GM19025 (cell line): Measurements from ENCODE around the gene RXFP2.

Experiments used
- ATAC-seq: cut with Tn5 transposase; IDR thresholded peaks from one replicate; pipeline ENCODE4 v1.9.1; 2021; ENCODE audit warnings: mild to moderate bottlenecking, low read depth, moderate library complexity; ENCODE audit not compliant: unreplicated experiment

RXFP2 gene

DNA sequence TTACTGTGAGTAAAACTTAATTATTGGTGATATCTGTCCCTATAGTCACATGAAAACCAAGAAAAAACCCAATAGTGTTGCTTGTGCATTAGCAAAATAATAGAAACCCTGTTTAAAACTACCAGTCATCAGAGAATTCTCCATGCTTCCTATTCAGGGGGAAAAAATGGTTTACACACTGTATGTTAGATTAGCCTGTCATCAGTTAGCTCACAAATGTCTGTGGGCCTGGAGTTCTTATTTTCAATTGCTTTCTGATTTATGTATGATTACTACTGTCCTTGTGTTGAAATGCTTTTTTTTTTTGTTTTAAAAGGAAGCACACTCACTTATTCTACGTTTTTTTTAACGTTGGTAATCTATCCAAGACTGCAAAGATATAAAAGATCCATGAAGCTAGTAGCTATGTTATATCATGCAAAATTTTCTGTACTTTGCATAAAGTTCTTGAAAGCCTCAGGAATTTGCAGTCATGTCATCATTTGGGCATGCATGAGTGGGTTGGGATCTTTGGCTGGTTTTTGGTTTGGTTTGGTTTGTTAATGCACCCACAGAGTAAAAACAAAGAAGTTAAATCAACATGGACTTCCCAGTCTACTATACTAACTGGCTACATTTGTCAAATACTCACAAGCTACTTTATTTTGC, 25.9 kb downstream of the RXFP2 start:
- no peak for ATAC-seq

DNA sequence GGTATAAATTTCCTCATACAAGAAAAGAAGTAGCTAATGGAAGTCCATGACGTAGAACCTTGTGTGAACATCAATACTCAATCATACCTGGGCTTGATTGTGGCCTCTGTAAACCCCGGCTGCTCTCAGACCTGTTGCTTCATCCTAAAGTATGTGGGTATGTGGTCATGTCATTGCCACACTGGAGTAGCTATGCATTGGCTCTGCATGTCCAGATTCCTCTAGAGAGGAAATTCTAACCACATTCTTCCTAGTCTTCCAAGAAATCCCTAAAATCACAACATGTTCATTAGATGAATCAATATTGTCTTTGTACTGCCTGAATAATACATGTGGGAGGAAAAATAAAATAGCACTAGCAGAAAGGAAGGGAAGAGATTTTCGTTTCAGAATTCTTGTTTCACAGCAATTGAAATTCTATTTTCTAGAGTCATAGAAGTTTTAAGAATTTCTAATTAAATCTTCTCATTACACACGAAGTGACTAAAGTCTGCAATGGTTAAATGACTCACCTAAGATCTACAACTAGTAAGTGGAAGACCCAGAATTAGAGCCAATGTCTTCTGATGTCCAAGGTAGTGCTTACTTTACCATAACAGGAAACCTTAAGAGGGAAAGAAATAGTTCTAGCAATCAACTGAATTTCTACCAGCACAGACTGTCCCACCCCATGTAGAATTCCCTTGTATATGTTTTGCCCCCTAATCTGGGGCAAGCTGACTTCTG, 28.0 kb downstream of the RXFP2 start:
- no peak for ATAC-seq

DNA sequence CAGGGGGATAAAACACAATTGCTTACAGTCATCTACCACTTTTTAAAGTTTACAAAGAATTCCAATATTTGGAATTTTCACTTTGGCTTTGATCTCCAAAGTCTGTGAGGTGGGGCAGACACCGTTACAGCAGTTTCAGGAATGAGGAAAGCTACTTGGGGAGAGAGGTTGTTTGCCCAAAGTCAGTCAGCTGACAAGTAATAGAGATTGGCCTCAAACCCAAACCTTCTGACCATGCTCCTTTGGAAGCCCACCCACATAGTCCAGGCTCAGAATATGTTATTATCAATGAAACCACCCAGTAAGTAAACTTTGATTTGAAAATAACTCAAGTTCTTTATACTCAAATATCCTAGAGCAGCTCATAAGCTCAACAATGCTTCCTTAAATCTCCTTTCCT, 29.0 kb downstream of the RXFP2 start:
- no peak for ATAC-seq

DNA sequence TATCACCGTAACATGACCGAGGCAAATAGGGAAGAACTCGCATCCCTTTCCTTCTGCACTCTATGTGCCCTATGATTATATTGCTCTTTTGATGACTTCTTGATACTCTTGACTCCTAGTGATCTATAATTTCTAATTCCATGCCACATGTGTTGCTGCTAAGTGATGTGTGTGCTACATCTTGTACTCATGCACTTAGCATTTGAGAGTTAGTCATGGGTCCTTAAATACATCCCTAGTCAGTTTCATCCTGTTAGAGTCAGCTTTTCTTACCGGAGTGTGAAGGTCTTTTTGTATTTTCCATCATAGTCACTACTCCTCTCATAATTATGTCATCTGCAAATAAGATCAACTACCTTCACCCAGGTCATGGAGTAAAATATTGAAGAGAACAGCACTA, 30.2 kb downstream of the RXFP2 start:
- no peak for ATAC-seq

DNA sequence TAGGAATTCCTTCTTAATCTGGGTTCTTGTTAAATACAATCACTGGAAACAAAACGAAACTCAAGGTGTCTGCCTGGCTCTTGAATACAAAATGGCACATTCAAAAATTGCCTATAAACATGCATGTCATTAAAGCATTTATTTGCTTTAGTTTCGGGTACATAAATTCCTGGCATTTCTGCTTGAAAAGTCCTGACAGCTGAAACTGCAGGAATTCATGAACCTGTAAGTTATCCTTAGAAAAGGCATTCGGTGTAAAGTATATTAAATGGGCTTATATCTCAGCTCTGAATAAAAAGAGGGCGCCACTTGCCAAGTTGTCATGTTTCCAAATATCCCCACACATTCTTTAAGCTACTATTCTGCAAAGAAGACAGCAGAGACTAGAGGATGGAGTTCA, 32.9 kb downstream of the RXFP2 start:
- ATAC-seq: no peak

DNA sequence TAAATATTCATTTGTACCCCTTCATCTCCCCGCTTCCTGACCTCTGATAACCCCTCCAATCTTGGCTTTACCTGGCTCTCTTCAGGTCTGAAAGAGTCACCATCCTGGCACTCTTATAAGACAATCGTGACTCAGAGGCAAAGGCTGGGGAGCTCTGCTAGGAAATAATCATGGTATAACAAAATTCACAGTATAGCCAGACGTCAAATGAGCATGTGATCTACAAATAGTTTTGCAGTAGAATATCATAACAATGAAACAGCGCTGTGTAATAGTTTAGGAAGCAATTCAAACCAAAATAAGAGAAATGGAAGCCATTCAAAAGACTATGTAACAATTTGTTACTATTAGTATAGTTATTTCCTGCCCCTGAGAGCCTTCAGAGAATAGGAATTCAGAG, 34.2 kb downstream of the RXFP2 start:
- ATAC-seq: no peak

DNA sequence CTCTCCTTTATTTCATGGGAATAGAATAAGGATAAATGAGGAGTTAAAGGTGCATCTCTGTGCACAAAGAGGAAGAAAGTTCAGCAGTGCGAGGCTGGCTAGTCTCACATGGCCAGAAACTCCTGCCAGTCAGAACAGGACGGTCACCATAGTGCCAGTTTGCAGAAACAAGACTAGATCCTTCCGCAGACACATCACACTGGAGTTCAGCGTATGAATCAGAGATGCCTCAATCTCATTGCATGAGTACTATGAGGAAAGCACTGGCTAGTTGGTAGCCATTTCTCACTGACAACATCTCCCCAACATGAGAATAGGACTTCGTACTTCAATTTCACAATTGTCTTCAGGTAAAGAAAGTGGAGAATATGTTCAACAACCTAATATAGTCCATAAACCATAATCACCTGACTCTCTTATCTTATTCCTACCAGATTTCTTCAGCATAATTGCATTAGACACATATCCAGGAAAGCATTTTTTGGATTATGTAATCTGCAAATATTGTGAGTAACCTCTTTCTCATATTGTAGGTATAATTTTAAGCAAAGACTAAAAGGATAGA, 34.9 kb downstream of the RXFP2 start:
- ATAC-seq: no peak

DNA sequence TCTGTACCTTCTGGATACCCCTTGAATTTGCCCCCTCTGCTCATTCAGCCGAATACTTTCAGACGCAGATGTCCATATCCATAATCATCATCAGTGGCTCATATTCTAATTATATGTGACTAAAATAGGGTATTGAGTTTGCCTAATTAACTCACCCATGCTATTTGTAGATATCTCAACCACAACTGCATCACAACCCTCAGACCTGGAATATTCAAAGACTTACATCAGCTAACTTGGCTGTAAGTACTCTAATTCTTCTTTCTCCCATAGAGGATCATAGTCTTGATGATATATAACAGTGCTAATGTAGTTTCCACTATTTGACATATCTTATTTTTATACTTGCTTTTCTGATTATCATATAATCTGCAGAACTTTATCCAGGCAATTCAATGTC, 35.8 kb downstream of the RXFP2 start:
- ATAC-seq: no peak

DNA sequence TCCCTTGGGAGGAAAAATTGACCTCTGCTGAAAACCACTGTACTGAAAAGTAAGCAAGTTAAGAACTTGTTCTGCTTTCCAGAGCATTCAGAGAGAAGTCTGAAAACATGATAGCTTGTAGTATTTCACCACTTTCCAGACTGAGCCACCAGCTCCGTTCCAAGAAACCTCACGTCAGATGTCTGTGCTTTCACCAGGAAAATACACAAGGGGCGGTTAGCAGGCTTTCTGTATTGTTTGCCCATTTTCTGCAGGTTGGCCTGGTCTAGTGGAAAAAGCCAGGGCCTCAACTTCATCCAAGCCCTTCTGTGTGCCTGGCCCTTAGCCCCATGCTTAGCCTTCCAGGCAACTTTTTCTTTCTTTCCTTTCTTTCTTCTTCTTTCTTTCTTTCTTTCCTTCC, 36.4 kb downstream of the RXFP2 start:
- no peak for ATAC-seq

DNA sequence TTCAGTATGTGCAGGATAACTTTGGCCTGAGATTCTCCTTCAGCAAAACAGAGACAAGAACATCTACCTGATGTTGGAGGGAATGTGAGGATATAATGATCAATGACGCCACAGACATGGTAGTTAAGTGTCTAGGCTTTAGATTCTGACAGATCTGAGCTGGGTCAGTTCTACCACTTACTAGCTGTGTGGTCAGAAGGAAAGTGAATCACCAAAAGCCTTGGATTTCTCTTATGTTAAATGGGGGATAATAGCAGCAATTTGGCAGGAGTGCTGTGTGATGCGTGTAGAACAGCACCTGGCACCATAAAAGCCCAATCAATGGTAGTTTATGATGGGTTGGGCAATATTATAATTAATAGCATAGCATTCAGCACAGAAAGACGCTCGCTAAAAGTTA, 41.7 kb downstream of the RXFP2 start:
- ATAC-seq: no peak

DNA sequence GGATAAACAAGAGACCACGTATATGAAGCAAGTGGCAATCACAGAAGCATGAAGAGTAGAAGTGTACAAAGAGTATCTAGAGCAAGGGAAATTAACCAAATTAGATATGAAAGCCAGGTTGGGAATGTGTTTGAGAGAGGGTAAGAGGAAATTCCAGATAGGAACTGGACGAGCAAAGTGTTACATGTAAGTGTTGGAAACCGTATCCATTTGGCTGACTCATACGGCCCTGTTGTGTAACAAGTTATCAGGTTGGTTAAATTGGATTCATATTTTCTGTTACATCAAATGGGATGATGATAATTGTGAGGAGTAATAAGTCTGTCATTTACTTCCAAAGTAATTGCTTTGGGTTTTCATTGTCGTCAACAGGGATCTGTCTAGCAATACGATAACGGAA, 46.7 kb downstream of the RXFP2 start:
- ATAC-seq: no peak

DNA sequence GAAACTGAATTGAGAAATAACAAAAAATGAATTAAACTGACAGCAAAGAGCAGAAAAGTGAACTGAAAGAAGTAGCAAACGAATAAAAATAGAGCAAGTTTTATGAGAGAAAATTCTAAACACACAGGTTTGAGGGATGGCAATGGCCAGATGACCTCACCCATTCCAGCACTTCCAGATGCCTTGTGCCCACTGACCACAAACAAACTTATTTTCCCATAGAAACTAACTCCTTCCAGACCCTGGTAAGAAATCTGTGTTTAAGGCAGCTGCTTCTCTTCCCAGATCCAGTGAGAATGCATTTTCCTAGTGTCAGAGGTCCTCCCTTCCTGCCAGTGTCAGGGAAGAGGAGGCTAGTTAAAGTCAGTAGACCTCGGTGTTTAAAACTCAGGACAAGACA, 51.7 kb downstream of the RXFP2 start:
- ATAC-seq: no peak

DNA sequence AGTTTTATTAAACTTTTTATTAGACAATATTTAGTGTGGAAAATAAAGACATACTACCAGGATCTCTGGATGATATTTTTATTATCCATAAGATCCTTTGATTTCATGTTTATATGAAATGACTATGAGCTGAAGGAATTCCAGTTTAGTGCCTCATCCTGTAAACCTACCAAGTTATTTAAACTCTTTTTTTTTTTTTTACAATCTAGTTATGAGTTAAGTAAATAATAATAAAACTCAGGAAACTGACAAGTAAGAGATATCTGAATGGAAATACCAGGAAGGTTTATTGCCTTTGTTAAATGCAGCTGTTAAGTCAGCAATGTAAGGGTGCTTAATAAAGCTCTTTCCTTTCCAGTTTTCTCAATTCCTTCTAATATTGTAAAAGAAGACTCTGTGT, 53.9 kb downstream of the RXFP2 start:
- no peak for ATAC-seq

DNA sequence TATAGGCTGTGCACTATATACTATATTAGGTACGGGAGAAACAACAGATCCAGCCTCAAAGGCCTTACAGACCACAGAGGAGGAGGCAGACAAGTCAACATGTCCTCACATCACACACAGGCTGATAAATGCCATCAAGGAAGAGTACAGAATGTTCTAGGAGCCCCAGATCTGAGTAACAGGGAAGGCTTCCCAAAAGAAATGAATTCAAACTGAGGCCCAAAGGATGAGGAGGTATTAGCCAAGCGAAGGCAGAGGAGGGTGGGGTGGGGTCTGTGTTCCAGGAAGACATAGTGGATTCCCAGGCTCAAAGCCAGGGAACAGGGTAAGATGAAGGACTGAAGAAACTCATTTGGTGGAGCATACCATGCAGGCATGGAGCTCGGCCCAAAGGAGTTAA, 55.1 kb downstream of the RXFP2 start:
- ATAC-seq: no peak

DNA sequence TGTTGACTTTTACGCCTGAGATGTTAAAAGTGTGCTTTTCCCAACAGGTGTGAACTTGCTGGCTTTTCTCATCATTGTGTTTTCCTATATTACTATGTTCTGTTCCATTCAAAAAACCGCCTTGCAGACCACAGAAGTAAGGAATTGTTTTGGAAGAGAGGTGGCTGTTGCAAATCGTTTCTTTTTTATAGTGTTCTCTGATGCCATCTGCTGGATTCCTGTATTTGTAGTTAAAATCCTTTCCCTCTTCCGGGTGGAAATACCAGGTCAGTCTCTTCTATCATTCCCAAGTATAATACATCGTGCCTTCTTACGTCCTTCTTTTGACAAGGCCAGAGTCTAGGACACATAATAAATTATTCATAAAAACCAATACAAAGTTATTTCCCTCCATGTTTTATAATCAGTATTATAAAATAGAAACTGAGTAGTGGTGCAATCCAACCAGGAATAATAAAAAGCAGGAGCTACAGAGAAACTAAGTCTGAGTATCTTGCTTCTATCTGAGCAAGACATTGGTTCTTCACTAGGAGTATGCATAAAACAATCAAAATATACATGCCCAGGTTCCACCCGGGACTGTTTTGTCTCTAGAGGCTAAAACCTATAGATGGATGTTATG, 57.9 kb downstream of the RXFP2 start:
- ATAC-seq: no peak

DNA sequence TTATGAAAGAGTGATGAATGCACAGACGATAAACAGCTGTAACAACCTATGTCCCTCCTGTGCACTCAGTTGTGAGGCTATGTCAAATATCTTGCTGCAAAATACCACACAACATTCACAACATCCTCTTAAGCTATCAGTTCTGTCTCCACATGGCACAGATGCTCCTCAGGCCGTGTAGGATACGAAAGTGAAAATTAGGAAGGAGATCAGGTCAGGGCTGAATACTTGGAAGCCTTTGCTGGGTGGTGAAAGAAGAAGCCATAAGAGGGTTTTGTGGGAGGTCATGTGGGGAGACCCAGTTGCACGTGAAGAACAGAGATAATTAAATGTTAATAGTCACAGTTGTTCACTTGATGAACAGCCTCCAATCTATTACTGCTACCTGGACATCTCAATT, 58.9 kb downstream of the RXFP2 start:
- ATAC-seq: no peak

DNA sequence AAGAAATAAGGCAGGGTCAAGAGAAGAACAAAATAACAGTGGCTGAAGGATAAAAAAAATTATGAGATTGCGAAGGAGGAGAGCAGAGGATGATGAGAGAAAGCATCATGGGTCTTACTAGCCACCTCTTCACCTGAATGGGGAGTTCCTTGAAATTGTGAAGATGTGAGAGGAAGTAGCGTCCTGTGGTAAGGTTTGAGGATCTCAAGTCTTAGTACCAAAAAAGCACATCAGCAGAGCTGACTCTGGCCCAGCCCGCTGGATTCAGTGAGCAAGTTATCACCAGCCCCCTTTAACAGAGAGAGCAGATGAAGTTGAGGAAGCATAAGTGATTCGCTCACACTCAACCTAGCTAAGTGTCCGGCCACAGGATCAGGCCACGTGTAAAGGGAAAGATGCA, 61.8 kb downstream of the RXFP2 start:
- ATAC-seq: no peak

DNA sequence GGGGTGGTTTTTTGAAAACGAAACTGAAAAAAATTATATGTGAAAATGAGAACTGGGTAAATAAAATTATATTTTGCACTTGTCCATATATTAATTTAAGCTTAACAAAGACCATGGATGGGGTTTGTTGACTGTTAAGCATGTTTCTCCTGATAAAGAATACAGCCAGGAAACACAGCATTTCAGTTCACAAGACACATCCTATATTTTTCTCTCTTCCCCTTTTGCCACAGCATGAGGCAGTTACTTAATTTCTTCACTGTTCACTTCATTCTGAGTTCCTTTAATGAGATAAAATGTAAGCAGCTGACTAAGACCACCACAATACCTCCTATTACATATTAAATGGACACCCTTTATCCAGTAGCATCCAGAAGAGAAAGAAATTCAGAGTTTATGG, 64.0 kb downstream of the RXFP2 start:
- ATAC-seq: no peak

DNA sequence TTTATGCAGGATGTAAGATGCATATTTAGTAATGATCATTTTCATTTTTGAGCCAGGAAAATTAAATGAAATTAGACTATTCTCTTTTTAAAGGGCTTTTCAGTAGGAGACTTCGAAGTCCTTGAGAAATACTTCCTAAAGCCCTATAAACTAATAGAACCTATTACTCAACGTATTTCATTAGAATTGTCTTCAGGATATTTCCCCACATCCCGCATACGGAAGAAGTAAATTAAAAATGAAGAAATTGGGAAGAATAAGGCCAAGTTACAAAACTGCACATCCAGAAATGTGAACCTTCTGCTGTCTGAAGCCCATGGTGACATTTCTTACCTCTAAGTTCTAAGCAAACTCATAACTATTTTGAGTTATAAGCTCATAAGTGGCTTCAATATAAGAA, 66.5 kb downstream of the RXFP2 start:
- no peak for ATAC-seq

DNA sequence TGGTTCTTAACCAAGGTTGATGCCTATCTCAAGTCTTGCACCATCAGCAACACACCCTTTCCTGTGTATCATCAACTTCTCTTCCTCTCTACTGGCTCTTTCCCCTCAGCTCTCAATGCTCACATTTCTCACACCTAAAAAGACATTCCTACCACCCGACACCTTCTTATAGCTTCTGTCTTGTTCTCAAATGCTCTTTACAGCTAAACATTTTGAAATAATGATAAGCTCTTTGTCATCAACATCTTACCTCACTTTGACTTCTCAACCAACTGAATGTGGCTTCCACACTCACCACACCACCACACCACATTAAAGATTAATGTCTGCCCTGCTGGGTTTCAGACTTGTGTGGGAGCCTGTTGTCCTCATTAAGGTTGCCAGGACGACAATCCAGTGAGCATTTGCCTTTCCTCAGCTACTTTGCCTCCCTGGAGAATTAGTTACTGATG, 67.8 kb downstream of the RXFP2 start:
- ATAC-seq: no peak

DNA sequence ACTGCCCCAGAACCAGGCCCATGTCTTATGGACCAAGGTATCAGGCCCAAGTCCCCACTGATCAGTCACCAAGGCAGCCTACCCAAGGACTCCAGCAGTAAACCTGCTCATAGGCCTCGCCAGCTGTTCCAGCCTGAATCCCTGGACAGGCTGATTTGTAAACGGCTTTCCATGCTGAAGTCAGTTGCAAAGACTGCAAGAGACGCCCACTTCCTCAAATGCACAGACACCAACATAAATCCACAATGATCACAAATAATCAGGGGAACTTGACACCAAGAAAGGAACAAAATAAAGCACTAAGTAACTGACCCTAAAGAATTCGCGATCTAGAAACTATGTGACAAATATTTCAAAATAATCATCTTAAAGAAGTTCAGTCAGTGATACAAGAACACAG, 75.2 kb downstream of the RXFP2 start:
- no peak for ATAC-seq
